ENCODE results near the gene RBFOX2.

- no peak for TF ChIP-seq TAF1 (IDR thresholded peaks at IDR 0.05; ENCODE audit: borderline replicate concordance, insufficient read depth, low read length)
- TF ChIP-seq POLR2AphosphoS5 (IDR thresholded peaks at IDR 0.05; ENCODE audit: low read depth, low read length) = no peak
- no peak for TF ChIP-seq REST (IDR thresholded peaks at IDR 0.05; ENCODE audit: insufficient read depth in 1 of 2, low read depth in 2 of 2, low read length in 2 of 2)
- no peak for TF ChIP-seq FOXP2 (optimal IDR thresholded peaks at IDR 0.05; ENCODE audit: borderline replicate concordance, extremely low read depth, extremely low read length, insufficient read depth)
These were observed 134.9 kb downstream of the RBFOX2 start for GRCh38 chr22:35893698-35894097.
